ENCODE measurements around the gene TOMM40.
A peak's percentile ranks its signal among the peaks of the same experiment; 100 is the strongest.

TOMM40 gene

GRCh38 chr19:44846455-44847143, 44.5 kb upstream of the TOMM40 start:
- Histone ChIP-seq H3K4me1 (ENCODE audit: control insufficient read depth in 1 of 2, insufficient read depth in 2 of 2, low read length in 2 of 2) (peaks cover 25 to 34% of the 10 kb centered on the region in 2 experiments), H3K79me2 (ENCODE audit: control insufficient read depth, insufficient read depth, low read length, poor library complexity) (peaks cover 52% of the 10 kb centered on the region), H2BK120ac (ENCODE audit: insufficient read depth, low read length, poor library complexity) (peak overlapping the region; percentile 98), H3K23ac (ENCODE audit: low read length) (no peak overlapping the region), H3K27ac (ENCODE audit: low read depth, low read length) (peak overlapping the region; percentile 99), H3K36me3 (ENCODE audit: control insufficient read depth in 1 of 2, insufficient read depth in 2 of 2, low read length in 2 of 2) (peaks cover 3 to 6% of the 10 kb centered on the region in 2 experiments), H2BK5ac (ENCODE audit: low read depth, low read length, poor library complexity) (peak overlapping the region; percentile 99), H3K18ac (ENCODE audit: low read length) (peak overlapping the region; percentile 98), H3K4ac (ENCODE audit: low read depth, low read length) (peak overlapping the region; percentile 100), H3K4me2 (ENCODE audit: low read length) (peak overlapping the region; percentile 83), H3K14ac (ENCODE audit: low read length) (peak overlapping the region; percentile 99), H3K9me3 (ENCODE audit: insufficient read depth, low read depth, low read length) (peaks cover 1% of the 10 kb centered on the region), H4K12ac (ENCODE audit: low read depth, low read length) (peak overlapping the region; percentile 82), H2AFZ (ENCODE audit: insufficient read depth, low read length, poor library complexity) (peak overlapping the region; percentile 84), H3K9ac (ENCODE audit: low read length) (peak overlapping the region; percentile 96), H3K4me3 (ENCODE audit: low read depth, low read length) (peak overlapping the region; percentile 95), H4K8ac (ENCODE audit: low read depth, low read length) (peak overlapping the region; percentile 90), H3K79me1 (ENCODE audit: low read length) (peaks cover 40% of the 10 kb centered on the region), H2BK12ac (ENCODE audit: low read length) (peak overlapping the region; percentile 85), H2AK5ac (ENCODE audit: low read length) (peak overlapping the region; percentile 97), H4K91ac (ENCODE audit: low read depth, low read length) (peak overlapping the region; percentile 99), H3K27me3 (ENCODE audit: insufficient read depth, low read length) (no peaks in the 10 kb centered on the region)
- DNase-seq = peak in 1 of 2 donors; percentile 34
- WGBS (ENCODE audit: extremely low coverage, insufficient coverage, insufficient read length) = no CpG with 5 or more reads among the region's 51 CpGs

DNA sequence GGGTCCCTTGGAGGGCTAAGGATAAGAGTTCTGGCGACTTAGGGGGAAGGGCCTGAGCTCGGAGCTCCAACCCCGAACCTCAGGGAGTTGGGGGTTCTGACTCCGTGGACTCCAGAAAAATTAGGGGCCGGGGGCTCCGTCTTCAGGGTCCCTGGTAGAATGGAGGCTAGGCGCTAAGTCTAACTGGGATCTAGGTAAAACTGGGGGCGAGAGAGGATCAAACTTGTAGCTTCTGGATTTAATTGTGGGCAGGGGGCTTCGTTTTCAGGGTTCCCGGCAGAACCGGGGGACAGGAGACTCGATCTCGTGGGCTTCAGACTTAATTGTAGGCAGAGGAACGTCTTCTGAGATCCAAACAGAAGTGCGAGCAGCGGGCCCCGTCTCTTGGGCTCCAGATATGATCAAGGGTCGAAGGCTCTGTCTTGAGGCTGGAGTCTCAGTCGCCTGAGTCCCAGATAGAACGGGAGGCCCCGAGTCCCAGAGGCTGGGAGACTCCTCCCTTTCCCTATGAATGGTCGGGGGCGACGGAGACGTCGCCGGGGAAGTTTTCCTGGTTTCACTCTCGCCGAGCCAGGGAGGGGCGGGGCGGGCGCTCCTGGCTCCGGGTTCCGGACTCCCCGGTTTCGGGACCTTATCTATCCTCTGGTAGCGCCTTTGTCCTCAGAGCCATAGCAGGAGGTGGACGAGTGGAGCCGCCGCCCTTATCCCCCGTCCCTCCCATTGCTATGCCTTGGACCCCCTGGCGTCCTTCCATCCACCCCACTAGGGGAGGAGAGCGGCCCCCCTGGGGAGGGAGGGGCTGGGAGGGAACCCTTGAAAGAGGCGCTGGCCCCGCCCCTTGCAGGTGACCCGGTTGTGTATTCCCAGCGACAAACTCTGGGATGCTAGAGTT, 43.7 kb upstream of the TOMM40 start:
- H2BK12ac ChIP-seq (ENCODE audit: low read length) = peak overlapping the region; percentile 63
- peak overlapping the region; percentile 95 for H3K4me3 ChIP-seq (ENCODE audit: low read depth, low read length)
- peaks cover 5 to 9% of the 10 kb centered on the region in 2 experiments for H3K36me3 ChIP-seq (ENCODE audit: control insufficient read depth in 1 of 2, insufficient read depth in 2 of 2, low read length in 2 of 2)
- peaks cover 25 to 37% of the 10 kb centered on the region in 2 experiments for H3K4me1 ChIP-seq (ENCODE audit: control insufficient read depth in 1 of 2, insufficient read depth in 2 of 2, low read length in 2 of 2)
- H4K8ac ChIP-seq (ENCODE audit: low read depth, low read length) = peak overlapping the region; percentile 85
- no CpG with 5 or more reads among the region's 47 CpGs for WGBS (ENCODE audit: extremely low coverage, insufficient coverage, insufficient read length)
- peak overlapping the region; percentile 89 for H3K14ac ChIP-seq (ENCODE audit: low read length)
- peak overlapping the region; percentile 96 for H3K9ac ChIP-seq (ENCODE audit: low read length)
- H2BK120ac ChIP-seq (ENCODE audit: insufficient read depth, low read length, poor library complexity) = peak overlapping the region; percentile 98
- peaks cover 40% of the 10 kb centered on the region for H3K79me1 ChIP-seq (ENCODE audit: low read length)
- no peaks in the 10 kb centered on the region for H3K27me3 ChIP-seq (ENCODE audit: insufficient read depth, low read length)
- H3K79me2 ChIP-seq (ENCODE audit: control insufficient read depth, insufficient read depth, low read length, poor library complexity) = peaks cover 59% of the 10 kb centered on the region
- H2AFZ ChIP-seq (ENCODE audit: insufficient read depth, low read length, poor library complexity) = no peak overlapping the region
- H4K91ac ChIP-seq (ENCODE audit: low read depth, low read length) = peak overlapping the region; percentile 99
- peak overlapping the region; percentile 83 for H3K4me2 ChIP-seq (ENCODE audit: low read length)
- H3K4ac ChIP-seq (ENCODE audit: low read depth, low read length) = peak overlapping the region; percentile 100
- peak overlapping the region; percentile 82 for H4K12ac ChIP-seq (ENCODE audit: low read depth, low read length)
- H3K23ac ChIP-seq (ENCODE audit: low read length) = no peak overlapping the region
- peak overlapping the region; percentile 99 for H2BK5ac ChIP-seq (ENCODE audit: low read depth, low read length, poor library complexity)
- peak overlapping the region; percentile 73 for H2AK5ac ChIP-seq (ENCODE audit: low read length)
- peak overlapping the region; percentile 99 for H3K27ac ChIP-seq (ENCODE audit: low read depth, low read length)
- peak; percentile 41 to 58 for DNase-seq
- peaks cover 1% of the 10 kb centered on the region for H3K9me3 ChIP-seq (ENCODE audit: insufficient read depth, low read depth, low read length)
- peak overlapping the region; percentile 98 for H3K18ac ChIP-seq (ENCODE audit: low read length)

- Histone ChIP-seq H3K14ac (ENCODE audit: low read length) (peak overlapping the region; percentile 62), H2AFZ (ENCODE audit: insufficient read depth, low read length, poor library complexity) (no peak overlapping the region), H3K9me3 (ENCODE audit: insufficient read depth, low read depth, low read length) (peaks cover 1% of the 10 kb centered on the region), H3K4me3 (ENCODE audit: low read depth, low read length) (peak overlapping the region; percentile 95), H3K27ac (ENCODE audit: low read depth, low read length) (peak overlapping the region; percentile 99), H3K27me3 (ENCODE audit: insufficient read depth, low read length) (no peaks in the 10 kb centered on the region), H4K8ac (ENCODE audit: low read depth, low read length) (peak overlapping the region; percentile 85), H3K9ac (ENCODE audit: low read length) (peak overlapping the region; percentile 71), H3K79me1 (ENCODE audit: low read length) (peaks cover 41% of the 10 kb centered on the region), H3K79me2 (ENCODE audit: control insufficient read depth, insufficient read depth, low read length, poor library complexity) (peaks cover 64% of the 10 kb centered on the region), H4K12ac (ENCODE audit: low read depth, low read length) (no peak overlapping the region), H2AK5ac (ENCODE audit: low read length) (peak overlapping the region; percentile 86), H2BK12ac (ENCODE audit: low read length) (peak overlapping the region; percentile 15), H3K4me1 (ENCODE audit: control insufficient read depth in 1 of 2, insufficient read depth in 2 of 2, low read length in 2 of 2) (peaks cover 25 to 40% of the 10 kb centered on the region in 2 experiments), H2BK5ac (ENCODE audit: low read depth, low read length, poor library complexity) (peak overlapping the region; percentile 51), H3K4ac (ENCODE audit: low read depth, low read length) (peak overlapping the region; percentile 100), H3K36me3 (ENCODE audit: control insufficient read depth in 1 of 2, insufficient read depth in 2 of 2, low read length in 2 of 2) (peaks cover 10 to 12% of the 10 kb centered on the region in 2 experiments), H2BK120ac (ENCODE audit: insufficient read depth, low read length, poor library complexity) (peak overlapping the region; percentile 98), H3K18ac (ENCODE audit: low read length) (peak overlapping the region; percentile 98), H4K91ac (ENCODE audit: low read depth, low read length) (peak overlapping the region; percentile 99), H3K23ac (ENCODE audit: low read length) (no peak overlapping the region), H3K4me2 (ENCODE audit: low read length) (peak overlapping the region; percentile 83)
- DNase-seq = peak; percentile 58 to 62
- no CpG with 5 or more reads among the region's 19 CpGs for WGBS (ENCODE audit: extremely low coverage, insufficient coverage, insufficient read length)
These were observed 42.8 kb upstream of the TOMM40 start for GRCh38 chr19:44848036-44848811.

Data from trophoblast cell (in vitro differentiated cells and primary cell).